ENCODE data around the gene ZDHHC4.

GRCh38 chr7:6606866-6607583, 29.8 kb downstream of the ZDHHC4 start:
- TF ChIP-seq EZH2 (IDR thresholded peaks at IDR 0.05; ENCODE audit: borderline replicate concordance, low read depth, low read length) (no peak), MXI1 (IDR thresholded peaks at IDR 0.05; ENCODE audit: low read depth, low read length) (no peak), TAF1 (IDR thresholded peaks at IDR 0.05; ENCODE audit: control insufficient read depth, extremely low read depth, insufficient read depth, low read length, severe bottlenecking) (no peak), REST (IDR thresholded peaks at IDR 0.05; ENCODE audit: borderline replicate concordance) (no peak), REST (CRISPR knock-in tag; IDR thresholded peaks at IDR 0.05; ENCODE audit: low read depth) (no peak), ELK3 (CRISPR knock-in tag; IDR thresholded peaks at IDR 0.05) (no peak)
